Fibroblast of the aortic adventitia (primary cell): Measurements from ENCODE around the gene TAC3. TPM values are rescaled to one million over a fixed set of nuclear protein-coding genes. Genes with fewer than 3 reads are reported as not detected.
"Not testable (repeated sequence)": the region's sequence is repeated elsewhere in the genome, so short reads cannot be mapped to it uniquely, and the experiment has no call there.

Source experiments
- DNase-seq: peaks from one replicate; pipeline ENCODE4 v3.0.0-alpha.2; 2010; ENCODE audit warnings: low read depth
- H3K4me3 ChIP-seq: 2 replicates; pipeline ENCODE4 v1.5.1; 2011; ENCODE audit warnings: low read depth, mild to moderate bottlenecking, control low read depth, low read length, moderate library complexity
- CTCF ChIP-seq: IDR thresholded peaks from 2 replicates; pipeline ENCODE4 v1.5.1; 2011; ENCODE audit warnings: mild to moderate bottlenecking, low read length, control low read depth, inconsistent platforms; ENCODE audit not compliant: insufficient read depth
- total RNA-seq: library from RNA; depleted of rRNA; stranded (reverse); fragments of >200 nt; gene quantifications from 2 replicates; pipeline ENCODE4 v1.2.3, GENCODE V29; 2012; ENCODE audit warnings: low replicate concordance

Gene TAC3
- total RNA-seq, 1 donor, result not detected

DNA sequence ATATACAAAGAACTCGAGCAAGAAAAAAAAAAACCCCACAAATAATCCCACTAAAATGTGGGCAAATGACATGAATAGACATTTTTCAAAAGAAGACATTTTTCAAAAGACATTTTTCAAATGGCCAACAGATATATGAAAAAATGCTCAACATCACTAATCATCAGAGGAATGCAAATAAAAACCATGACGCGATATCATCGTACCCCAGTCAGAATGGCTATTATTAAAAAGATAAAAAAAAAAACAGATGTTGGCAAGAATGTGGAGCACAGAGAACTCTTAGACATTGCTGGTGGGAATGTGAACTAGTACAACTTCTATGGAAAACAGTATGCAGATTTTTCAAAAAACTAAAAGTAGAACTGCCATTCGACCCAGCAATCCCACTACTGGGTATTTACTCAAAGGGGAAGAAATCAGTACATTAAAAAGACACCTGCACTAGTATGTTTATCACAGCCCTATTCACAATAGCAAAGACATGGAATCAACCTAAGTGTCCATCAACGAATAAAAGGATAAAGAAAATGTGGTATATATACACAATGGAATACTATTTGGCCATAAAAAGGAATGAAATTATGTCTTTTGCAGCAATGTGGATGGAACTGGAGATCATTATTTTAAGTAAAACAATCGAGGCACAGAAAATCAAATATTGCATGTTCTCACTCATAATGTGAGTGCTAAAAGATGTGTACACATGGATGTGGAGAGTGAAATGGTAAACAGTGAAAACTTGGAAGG is 26.3 kb downstream of the TAC3 start:
- no peak for DNase-seq
- no peak overlapping the region for H3K4me3 ChIP-seq
- TF ChIP-seq CTCF, result no peak

DNA sequence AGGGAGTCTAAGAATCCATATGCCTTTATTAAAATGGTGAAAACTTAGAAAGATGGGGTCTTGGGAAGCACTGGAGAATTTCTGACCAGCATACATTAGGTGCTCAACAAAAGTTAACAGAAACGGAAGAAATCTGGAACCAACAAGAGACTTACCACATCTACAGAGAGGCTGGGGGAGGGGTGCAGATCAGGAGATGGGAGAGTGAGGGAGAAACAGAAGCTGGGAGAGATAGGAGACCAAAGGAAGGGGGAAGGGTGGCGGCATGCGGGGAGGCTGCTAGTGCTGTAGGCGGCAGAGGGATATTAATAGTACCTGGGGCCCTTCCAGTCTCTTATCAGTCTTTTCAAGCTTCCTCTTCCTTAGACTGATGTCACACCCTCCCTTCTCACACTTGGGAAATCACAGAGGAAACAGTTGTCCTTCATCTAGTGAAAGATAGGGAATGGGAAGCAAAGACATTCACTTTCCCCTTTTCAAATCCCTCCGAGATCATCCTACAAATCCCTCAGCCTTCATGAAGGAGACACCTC is 28.1 kb downstream of the TAC3 start:
- peak; percentile 34 for DNase-seq
- H3K4me3 ChIP-seq, result no peak overlapping the region
- no peak for TF ChIP-seq CTCF

DNA sequence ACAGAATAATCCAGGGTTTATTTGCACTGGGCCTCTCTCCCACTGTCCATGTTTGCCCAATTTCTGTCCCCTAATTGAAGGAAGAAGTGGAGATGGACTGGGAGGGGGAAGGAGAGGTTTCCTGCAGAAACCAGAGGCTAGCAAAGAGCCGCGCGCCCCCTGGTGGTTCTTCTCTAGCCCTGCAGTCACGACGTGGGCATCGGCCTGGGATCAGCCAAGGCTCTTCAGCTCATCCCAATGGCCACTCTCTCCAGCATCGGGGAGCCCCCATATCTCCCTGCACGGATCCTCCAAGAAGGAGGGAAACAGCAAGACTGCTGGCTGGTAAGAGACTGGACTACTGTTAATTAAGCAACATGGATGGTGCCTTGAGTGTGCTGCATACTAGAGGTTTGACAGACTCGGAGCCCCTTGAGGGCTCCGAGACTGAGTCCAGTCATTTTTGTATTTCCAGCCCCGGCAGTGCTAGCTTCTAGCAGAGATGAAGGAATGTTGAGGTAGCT is 28.7 kb downstream of the TAC3 start:
- DNase-seq, result peak; percentile 74
- peak; percentile 95 for TF ChIP-seq CTCF
- H3K4me3 ChIP-seq, result no peak overlapping the region

DNA sequence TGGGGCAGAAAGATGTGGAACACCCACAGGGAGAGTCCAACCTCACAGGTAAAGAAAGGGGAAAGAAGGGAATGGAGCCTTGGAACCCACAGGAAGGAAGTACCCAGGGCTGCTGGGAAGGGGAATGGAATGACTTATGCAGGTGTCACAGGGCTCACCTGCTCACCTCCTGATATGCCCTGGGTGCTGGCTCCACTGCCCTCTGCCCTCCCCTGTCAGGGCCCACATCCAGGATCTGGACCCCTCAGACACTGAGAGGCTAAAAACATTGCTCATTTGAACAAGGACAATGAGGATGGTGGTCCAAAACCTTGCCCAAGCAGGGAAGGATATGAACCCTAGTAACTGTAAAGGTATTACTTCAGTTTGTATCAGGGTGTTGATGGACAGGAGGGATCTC is 29.3 kb downstream of the TAC3 start:
- DNase-seq, result no peak
- H3K4me3 ChIP-seq, result no peak overlapping the region
- no peak for TF ChIP-seq CTCF

DNA sequence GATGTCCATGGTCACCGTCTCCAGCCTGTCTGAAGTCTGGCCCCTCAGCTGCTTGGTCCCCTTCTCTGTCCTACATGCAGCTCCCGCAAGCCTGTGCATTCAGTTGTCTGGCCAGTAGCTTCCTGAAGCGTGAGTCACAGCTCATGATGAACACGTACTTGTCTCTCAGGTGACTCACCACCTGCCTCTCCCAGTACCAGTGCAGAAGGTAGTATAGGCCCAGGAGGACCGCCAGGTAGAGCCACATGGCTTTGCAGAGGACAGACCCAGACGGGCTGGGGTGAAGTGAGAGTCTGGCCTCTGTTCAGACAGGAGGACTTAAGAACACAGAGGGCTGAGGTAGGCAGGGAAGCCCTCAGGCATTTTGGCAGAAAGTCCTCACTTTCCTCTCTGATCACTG is 30.6 kb downstream of the TAC3 start:
- H3K4me3 ChIP-seq, DNase-seq: not testable (repeated sequence)

DNA sequence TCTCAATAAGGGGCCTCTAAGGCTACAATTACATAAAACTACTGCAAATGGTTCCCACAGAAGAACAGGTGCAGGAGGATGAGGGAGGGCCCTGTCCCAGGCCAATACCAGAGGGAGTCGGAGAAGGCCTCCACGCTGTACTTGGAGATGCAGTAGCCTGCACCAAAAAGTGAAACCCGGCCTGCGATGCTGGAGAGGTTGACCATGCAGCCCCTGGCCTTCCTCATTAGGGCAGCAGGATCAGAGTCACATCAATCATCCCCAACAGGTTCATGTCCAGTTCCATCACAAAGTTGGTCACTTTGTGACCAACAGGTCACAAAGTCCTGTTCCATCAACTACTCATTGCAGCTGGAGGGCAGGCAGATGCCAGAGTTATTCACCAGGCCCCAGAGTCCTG is 32.9 kb downstream of the TAC3 start:
- no peak for TF ChIP-seq CTCF
- no peak overlapping the region for H3K4me3 ChIP-seq
- no peak for DNase-seq

GRCh38 chr12:56982578-56983236 is 33.6 kb downstream of the TAC3 start:
- DNase-seq, H3K4me3 ChIP-seq: not testable (repeated sequence)
